Activated T-helper 17 cell treated with anti-CD3 and anti-CD28 coated beads, Interleukin-2, amount 50 U/mL, for 72 hours (primary cell): ENCODE data around the gene LMNTD2. TPM values are rescaled to one million over a fixed set of nuclear protein-coding genes. Genes with fewer than 3 reads are reported as not detected.
"Not testable (repeated sequence)": the region's sequence is repeated elsewhere in the genome, so short reads cannot be mapped to it uniquely, and the experiment has no call there.

Experiments used
- ATAC-seq: fragments of 150-1000 bp; cut with Tn5 transposase; replicated peaks from 2 replicates; pipeline ENCODE4 v1.10.0; 2021; ENCODE audit warnings: mild to moderate bottlenecking, moderate library complexity
- H3K27ac Mint-ChIP-seq: one replicate; pipeline ENCODE4 v1.8.0; 2022; ENCODE audit warnings: mixed read lengths
- H3K27me3 Mint-ChIP-seq: one replicate; pipeline ENCODE4 v1.8.0; 2022; ENCODE audit warnings: mixed read lengths
- H3K36me3 Mint-ChIP-seq: one replicate; pipeline ENCODE4 v1.8.0; 2022; ENCODE audit warnings: low read depth, mild to moderate bottlenecking, mixed read lengths
- H3K4me1 Mint-ChIP-seq: one replicate; pipeline ENCODE4 v1.8.0; 2022; ENCODE audit warnings: mixed read lengths
- H3K4me3 Mint-ChIP-seq: one replicate; pipeline ENCODE4 v1.8.0; 2022; ENCODE audit warnings: mild to moderate bottlenecking, mixed read lengths
- H3K9me3 Mint-ChIP-seq: one replicate; pipeline ENCODE4 v1.8.0; 2022; ENCODE audit warnings: mixed read lengths
- total RNA-seq, 2 donors: library from RNA; stranded (reverse); gene quantifications; one replicate each; pipeline ENCODE4 v1.2.3, GENCODE V29; 2022

The LMNTD2 gene
- total RNA-seq, 2 donors from 2014 or later, result 2.7 to 6.6 TPM

- Mint-ChIP-seq H3K4me3 (peak overlapping the region; percentile 87), H3K27me3 (no peaks in the 10 kb centered on the region), H3K4me1 (peaks cover 20% of the 10 kb centered on the region), H3K36me3 (peaks cover 53% of the 10 kb centered on the region), H3K27ac (peak overlapping the region; percentile 90), H3K9me3 (no peaks in the 10 kb centered on the region)
- ATAC-seq, result no peak
Observed at GRCh38 chr11:577611-577894, 17.0 kb upstream of the LMNTD2 start.

- Mint-ChIP-seq H3K36me3 (peaks cover 48% of the 10 kb centered on the region), H3K4me1 (peaks cover 20% of the 10 kb centered on the region), H3K4me3 (peak overlapping the region; percentile 87), H3K27ac (peak overlapping the region; percentile 90), H3K9me3 (no peaks in the 10 kb centered on the region), H3K27me3 (no peaks in the 10 kb centered on the region)
- ATAC-seq, result no peak
Observed at GRCh38 chr11:576811-577610, 16.5 kb upstream of the LMNTD2 start.

DNA sequence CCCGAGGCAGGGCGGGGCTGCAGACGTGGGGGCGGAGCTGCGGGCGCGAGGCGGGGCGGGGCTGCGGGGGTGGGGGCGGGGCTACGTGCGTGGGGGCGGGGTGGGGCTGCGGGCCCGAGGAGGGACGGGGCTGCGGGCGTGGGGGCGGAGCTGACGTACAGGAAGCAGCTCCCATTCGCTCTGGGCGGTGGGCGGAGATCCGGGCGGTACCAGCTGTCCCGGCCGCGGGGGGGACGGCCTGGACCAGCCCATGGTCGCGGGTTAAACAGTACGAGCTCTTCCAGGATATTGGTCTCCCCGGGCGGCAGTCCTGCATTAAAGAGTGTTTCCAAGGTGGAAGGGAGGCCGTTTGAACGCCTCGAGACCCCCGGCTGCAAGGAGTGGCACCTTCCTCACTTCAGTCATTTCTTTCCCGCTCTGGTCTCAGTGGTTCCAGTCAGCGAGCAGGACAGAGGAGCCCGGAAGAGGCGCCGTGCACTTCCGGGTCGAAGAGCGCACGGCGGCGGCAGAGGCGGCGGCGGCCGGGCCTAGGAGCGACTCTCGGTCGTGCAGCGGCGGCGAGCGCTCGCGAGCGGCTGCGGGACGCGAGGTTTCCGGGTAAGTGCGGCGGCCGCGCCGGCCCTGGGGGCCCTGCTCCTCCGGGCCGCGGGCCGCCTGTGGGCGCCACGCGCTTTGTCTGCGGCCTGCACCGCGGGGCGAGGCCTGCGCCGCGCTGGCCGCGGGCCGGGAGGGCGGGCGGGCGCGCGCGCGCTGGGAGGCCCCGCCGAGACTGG is 15.6 kb upstream of the LMNTD2 start, which contains the start of gene PHRF1:
PHRF1 (plus strand) TSS at position 475 of the 773 bp plus-strand sequence. CDS start 5,043 bp downstream, outside the sequence.
- Mint-ChIP-seq H3K36me3 (peaks cover 40% of the 10 kb centered on the region), H3K4me1 (peaks cover 15% of the 10 kb centered on the region), H3K27ac (peak within 1 kb of the TSS; percentile 99), H3K27me3 (no peaks in the 10 kb centered on the region), H3K9me3 (no peaks in the 10 kb centered on the region), H3K4me3 (peak within 1 kb of the TSS; percentile 88)
- peak; percentile 93 for ATAC-seq

- Mint-ChIP-seq H3K9me3 (no peaks in the 10 kb centered on the region), H3K27ac (peak overlapping the region; percentile 73), H3K27me3 (no peaks in the 10 kb centered on the region), H3K36me3 (peaks cover 32% of the 10 kb centered on the region), H3K4me1 (peaks cover 12% of the 10 kb centered on the region), H3K4me3 (peak overlapping the region; percentile 88)
- ATAC-seq, result peak; percentile 56
Observed at GRCh38 chr11:575313-575995, 14.9 kb upstream of the LMNTD2 start.

DNA sequence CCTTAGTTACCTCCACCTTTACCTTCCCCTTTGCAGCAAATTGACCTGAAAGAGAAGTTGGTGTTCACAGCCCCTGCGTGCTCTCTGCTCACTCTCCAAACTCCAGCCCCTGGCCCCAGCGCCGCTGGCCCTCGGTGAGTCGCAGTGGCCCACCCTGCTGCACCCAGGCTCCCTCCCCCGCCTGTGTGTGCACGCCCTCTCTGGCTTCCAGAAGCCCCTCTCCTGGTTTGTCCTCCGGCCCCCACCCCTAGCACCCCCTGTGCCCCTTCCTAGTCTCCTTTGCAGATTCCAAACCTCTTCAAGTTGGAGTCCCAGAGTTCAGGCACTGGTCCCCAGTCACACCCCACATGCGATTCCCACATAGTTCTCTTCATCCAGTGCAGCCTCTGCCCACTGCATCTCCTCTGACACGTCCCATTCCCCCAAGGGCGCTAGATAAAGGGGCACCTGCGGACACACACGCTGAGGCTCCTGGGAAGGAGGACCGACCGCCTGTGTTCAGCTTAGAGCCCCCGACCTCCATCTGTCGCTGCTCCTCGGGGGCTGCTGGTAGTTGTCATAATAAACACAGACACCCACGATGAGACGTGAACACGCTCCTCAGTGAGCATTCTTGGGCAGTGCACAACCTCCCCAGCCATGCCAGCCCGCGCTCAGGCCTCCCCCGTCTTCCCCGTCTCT is 14.2 kb upstream of the LMNTD2 start:
- peak overlapping the region; percentile 73 for H3K27ac Mint-ChIP-seq
- peaks cover 31% of the 10 kb centered on the region for H3K36me3 Mint-ChIP-seq
- no peak for ATAC-seq
- H3K4me1 Mint-ChIP-seq, result peaks cover 12% of the 10 kb centered on the region
- no peaks in the 10 kb centered on the region for H3K27me3 Mint-ChIP-seq
- H3K4me3 Mint-ChIP-seq, result peak overlapping the region; percentile 88
- H3K9me3 Mint-ChIP-seq, result no peaks in the 10 kb centered on the region

GRCh38 chr11:574031-574570 is 13.6 kb upstream of the LMNTD2 start:
- not testable (repeated sequence) for H3K27me3 Mint-ChIP-seq, ATAC-seq, H3K9me3 Mint-ChIP-seq
- Mint-ChIP-seq H3K4me1 (peaks cover 12% of the 10 kb centered on the region), H3K27ac (peak overlapping the region; percentile 48), H3K4me3 (peak overlapping the region; percentile 88), H3K36me3 (peaks cover 27% of the 10 kb centered on the region)

DNA sequence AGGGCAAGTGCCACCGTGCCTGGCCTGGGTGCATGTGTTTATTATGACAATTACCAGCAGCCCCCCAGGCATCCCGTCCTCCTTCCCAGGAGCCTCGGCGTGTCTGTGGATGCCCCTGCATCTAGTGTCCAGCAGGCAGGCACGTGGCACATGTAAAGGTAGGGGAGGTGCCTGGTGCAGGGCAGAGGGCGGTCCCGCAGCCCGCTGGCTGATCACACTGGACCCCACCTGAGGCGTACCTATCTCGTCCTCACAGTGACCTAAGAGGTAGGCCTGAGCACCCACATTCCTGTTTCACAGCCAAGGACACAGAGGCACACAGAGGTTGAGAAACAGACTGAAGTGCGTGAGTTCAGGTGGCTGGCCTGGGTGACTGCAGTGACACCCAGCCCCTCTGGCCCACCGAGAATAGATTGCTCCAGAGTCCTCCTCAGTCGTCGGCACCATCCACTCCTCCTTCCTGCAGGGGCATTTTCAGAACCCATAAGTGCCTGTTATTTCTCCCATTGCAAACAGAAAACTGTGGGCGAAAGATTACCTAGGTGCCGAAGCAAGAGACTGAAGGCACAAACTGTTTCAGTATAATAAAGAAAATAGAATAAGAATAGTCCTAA is 12.7 kb upstream of the LMNTD2 start:
- H3K4me3 Mint-ChIP-seq, result peak overlapping the region; percentile 43
- peaks cover 18% of the 10 kb centered on the region for H3K36me3 Mint-ChIP-seq
- ATAC-seq, result no peak
- no peaks in the 10 kb centered on the region for H3K9me3 Mint-ChIP-seq
- no peaks in the 10 kb centered on the region for H3K27me3 Mint-ChIP-seq
- H3K27ac Mint-ChIP-seq, result no peak overlapping the region
- peaks cover 12% of the 10 kb centered on the region for H3K4me1 Mint-ChIP-seq

- Mint-ChIP-seq H3K4me1 (peaks cover 12% of the 10 kb centered on the region), H3K36me3 (peaks cover 23% of the 10 kb centered on the region), H3K27me3 (no peaks in the 10 kb centered on the region), H3K4me3 (no peak overlapping the region), H3K27ac (no peak overlapping the region), H3K9me3 (no peaks in the 10 kb centered on the region)
- ATAC-seq, result no peak
Observed at GRCh38 chr11:571802-572185, 11.3 kb upstream of the LMNTD2 start.

DNA sequence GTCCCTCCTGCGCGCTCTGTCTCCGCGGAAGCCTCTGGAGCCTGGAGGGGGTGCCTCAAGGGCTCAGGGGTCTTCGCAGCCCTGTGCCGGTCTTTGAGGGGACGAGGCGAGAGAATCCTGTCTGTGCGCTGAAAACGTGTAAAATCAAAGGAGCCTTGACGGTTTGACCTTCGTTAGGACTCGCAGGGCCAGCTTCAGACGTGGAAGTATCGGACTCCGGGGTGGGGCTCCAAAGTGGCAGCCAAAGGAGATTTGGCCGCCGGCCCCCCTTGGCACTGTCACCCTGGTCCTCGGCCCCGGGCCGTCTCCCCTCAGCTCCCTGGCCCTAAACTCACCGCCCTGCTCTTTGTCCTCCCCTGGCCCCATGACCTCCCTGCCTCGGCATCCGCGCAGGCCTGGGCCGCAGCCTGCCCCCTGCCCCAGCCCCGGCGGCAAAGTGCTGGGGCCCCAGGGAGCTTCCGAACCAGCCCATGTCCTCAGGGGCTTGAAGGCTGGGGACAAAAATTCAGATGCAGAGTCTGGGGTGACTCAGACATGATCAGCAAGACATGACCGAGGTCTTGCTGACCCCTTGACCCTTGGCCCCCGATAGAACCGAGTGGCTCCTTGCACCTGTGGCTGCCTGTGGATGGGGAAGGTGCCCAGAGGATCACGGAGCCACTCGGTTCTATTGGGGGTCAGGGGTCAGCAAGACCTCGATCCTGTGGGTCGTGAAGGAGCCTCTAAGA is 8.8 kb upstream of the LMNTD2 start:
- H3K36me3 Mint-ChIP-seq, result peaks cover 17% of the 10 kb centered on the region
- H3K9me3 Mint-ChIP-seq, result no peaks in the 10 kb centered on the region
- no peaks in the 10 kb centered on the region for H3K27me3 Mint-ChIP-seq
- H3K4me1 Mint-ChIP-seq, result peaks cover 3% of the 10 kb centered on the region
- no peak for ATAC-seq
- no peak overlapping the region for H3K27ac Mint-ChIP-seq
- H3K4me3 Mint-ChIP-seq, result peak overlapping the region; percentile 64

DNA sequence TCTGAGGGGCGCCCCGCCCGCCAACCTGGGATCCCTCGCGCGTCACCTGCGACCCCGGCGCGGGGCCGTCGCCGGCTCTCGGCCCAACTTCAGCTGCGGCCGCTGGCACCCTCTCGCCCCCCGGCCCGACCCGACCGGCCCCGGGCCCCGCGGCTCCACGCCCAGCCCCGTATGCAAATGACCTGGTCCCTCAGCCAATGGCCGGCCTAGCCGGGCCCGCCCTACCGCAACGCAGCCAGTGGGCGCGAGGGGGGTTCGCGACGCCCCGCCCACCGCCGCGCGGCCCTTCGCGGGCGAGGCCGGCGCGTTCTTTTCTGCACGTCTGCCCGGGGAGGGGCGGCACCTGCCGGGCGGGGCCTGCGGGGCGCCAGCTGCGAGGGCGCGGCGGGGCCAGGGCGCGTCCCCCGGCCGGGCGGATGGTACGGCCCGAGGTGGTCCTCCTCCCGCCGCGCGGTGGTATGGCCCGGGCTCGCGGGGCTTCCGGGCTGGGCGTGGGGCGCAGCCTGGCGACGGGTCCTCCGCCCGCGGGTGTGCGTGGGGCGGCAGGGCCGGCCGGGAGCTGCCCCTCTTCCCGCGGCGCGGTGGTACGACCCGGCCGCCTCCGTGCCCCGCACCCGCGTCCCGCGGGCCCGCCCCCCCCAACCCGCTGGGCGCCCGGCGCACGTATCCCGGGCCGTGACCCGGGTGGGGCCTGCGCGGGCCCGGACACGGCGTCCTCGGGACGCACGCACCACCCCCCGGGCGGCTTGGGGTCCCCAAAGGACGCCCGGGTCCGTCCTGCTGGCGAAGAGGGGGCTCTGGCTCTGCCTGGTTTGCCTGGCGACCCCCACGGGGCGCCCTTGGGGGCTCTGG is 8.0 kb upstream of the LMNTD2 start:
- no peaks in the 10 kb centered on the region for H3K27me3 Mint-ChIP-seq
- no peaks in the 10 kb centered on the region for H3K4me1 Mint-ChIP-seq

DNA sequence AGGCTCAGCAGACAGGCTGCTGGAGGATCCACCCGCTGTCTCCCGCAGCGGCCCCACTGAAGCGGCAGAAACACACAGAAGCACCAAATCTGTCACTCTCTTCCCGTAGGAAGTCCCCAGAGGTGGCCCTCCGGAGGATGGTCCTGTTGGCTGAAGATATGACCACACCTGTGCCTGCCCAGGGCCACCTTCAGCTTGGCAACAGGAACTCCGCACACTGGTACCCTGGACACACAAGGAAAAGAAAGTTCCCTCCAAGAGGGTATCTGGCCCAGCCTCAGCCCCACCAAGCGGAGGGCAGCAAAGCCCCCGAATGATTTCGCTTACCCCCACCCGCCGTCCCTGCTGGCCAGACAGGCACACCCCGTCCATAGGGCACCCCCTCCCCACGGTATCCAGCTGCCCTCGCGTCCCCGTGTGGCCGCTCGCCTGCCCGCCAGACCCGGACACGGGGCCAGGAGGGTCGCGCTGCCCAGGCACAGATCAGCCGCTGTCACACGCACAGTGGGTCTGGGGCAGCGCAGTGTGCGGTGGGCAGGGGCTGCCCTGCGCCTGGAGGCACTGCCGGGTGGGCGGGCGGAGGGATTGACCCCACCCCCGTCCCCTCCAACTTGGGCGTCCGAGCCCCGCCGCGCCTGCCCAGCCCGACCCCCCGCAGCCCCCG is 7.2 kb upstream of the LMNTD2 start:
- peak overlapping the region; percentile 86 for H3K4me3 Mint-ChIP-seq
- peak; percentile 8 for ATAC-seq
- H3K27me3 Mint-ChIP-seq, result no peaks in the 10 kb centered on the region
- peak overlapping the region; percentile 67 for H3K27ac Mint-ChIP-seq
- peaks cover 23% of the 10 kb centered on the region for H3K36me3 Mint-ChIP-seq
- no peaks in the 10 kb centered on the region for H3K9me3 Mint-ChIP-seq
- no peaks in the 10 kb centered on the region for H3K4me1 Mint-ChIP-seq

More for the DNA sequence above, 8.0 kb upstream of the LMNTD2 start:
- no peaks in the 10 kb centered on the region for H3K9me3 Mint-ChIP-seq
- peak; percentile 94 for ATAC-seq
- H3K27ac Mint-ChIP-seq, result no peak overlapping the region
- H3K4me3 Mint-ChIP-seq, result peak overlapping the region; percentile 86
- peaks cover 21% of the 10 kb centered on the region for H3K36me3 Mint-ChIP-seq

DNA sequence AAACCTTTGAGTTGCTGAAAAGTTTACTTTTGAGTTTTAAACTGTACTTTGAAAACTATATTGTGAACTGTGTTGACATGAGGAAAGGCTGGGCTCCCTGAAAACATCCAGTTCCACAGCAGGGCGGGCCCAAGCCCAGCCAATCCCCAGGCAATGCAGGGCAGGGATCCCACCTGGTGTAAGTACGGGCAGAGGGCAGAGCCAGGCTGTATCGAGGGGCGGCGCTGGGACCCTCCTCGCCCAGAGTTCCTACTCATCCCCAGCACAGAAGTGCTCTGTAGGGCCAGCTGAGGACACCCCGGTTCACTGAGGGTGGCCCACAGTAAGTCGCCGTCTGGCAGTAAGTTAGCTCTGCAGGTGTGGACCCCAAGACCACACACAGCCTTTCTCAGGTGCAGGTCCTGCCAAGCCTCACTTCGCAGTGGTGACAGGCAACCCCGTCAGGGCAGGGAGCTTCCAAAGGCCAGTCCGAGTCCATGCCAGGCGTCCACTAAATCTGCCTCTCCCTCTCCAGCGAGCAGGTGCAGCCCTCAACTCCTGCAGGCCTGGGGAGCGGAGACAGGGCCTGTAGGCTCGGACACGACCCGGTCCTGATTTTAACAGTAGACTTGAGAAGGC is 6.6 kb upstream of the LMNTD2 start:
- no peaks in the 10 kb centered on the region for H3K27me3 Mint-ChIP-seq
- no peaks in the 10 kb centered on the region for H3K9me3 Mint-ChIP-seq
- no peak for ATAC-seq
- peak overlapping the region; percentile 67 for H3K27ac Mint-ChIP-seq
- no peaks in the 10 kb centered on the region for H3K4me1 Mint-ChIP-seq
- H3K36me3 Mint-ChIP-seq, result peaks cover 23% of the 10 kb centered on the region
- peak overlapping the region; percentile 86 for H3K4me3 Mint-ChIP-seq
